NCI-H446 (cell line): ENCODE data around the gene LRRC49.
"Not testable (repeated sequence)": the region's sequence is repeated elsewhere in the genome, so short reads cannot be mapped to it uniquely, and the experiment has no call there.

Experiments
- DNase-seq, 2 experiments: peaks; one replicate each; lab custom pipeline; 2025; lab: John Stamatoyannopoulos, UW

LRRC49 gene

GRCh38 chr15:70867911-70868467 lies 24.6 kb upstream of the LRRC49 start:
- no peak for DNase-seq

- no peak for DNase-seq
Measured at GRCh38 chr15:70869346-70869745, 23.3 kb upstream of the LRRC49 start.

- no peak for DNase-seq
Measured at GRCh38 chr15:70870051-70870450, 22.6 kb upstream of the LRRC49 start.

GRCh38 chr15:70871490-70871889 lies 21.1 kb upstream of the LRRC49 start:
- DNase-seq = not testable (repeated sequence)

- no peak for DNase-seq
Measured at GRCh38 chr15:70873232-70874054, 19.2 kb upstream of the LRRC49 start.

GRCh38 chr15:70875001-70875782 lies 17.4 kb upstream of the LRRC49 start:
- no peak for DNase-seq

GRCh38 chr15:70876011-70876410 lies 16.6 kb upstream of the LRRC49 start:
- DNase-seq = no peak

- no peak for DNase-seq
Measured at GRCh38 chr15:70876683-70877082, 15.9 kb upstream of the LRRC49 start.

- DNase-seq = no peak
Measured at GRCh38 chr15:70879401-70879800, 13.2 kb upstream of the LRRC49 start.

GRCh38 chr15:70880781-70881180 lies 11.8 kb upstream of the LRRC49 start:
- no peak for DNase-seq

GRCh38 chr15:70882361-70882760 lies 10.3 kb upstream of the LRRC49 start:
- no peak for DNase-seq

GRCh38 chr15:70892912-70893560 lies 410 bp downstream of the LRRC49 start:
- DNase-seq = peak in 1 of 2 experiments; percentile 23

GRCh38 chr15:70902107-70902506 lies 9.5 kb downstream of the LRRC49 start:
- no peak for DNase-seq

GRCh38 chr15:70906842-70907241 lies 14.2 kb downstream of the LRRC49 start:
- peak in 1 of 2 experiments; percentile 8 for DNase-seq

- DNase-seq = no peak
Measured at GRCh38 chr15:70907784-70908471, 15.3 kb downstream of the LRRC49 start.

- no peak for DNase-seq
Measured at GRCh38 chr15:70910958-70911357, 18.3 kb downstream of the LRRC49 start.

GRCh38 chr15:70912187-70912586 lies 19.6 kb downstream of the LRRC49 start:
- no peak for DNase-seq

- no peak for DNase-seq
Measured at GRCh38 chr15:70916531-70916930, 23.9 kb downstream of the LRRC49 start.

- no peak for DNase-seq
Measured at GRCh38 chr15:70917955-70918354, 25.3 kb downstream of the LRRC49 start.

GRCh38 chr15:70920981-70921696 lies 28.5 kb downstream of the LRRC49 start:
- no peak for DNase-seq

GRCh38 chr15:70922119-70922518 lies 29.5 kb downstream of the LRRC49 start:
- no peak for DNase-seq
